Osteocyte (in vitro differentiated cells): ENCODE results near the gene CTTNBP2NL. TPM values are rescaled to one million over a fixed set of nuclear protein-coding genes. Genes with fewer than 3 reads are reported as not detected.
A peak's percentile ranks its signal among the peaks of the same experiment; 100 is the strongest.

Experiments
- DNase-seq: peaks from one replicate; pipeline ENCODE4 v3.0.0; 2021; ENCODE audit warnings: mixed read lengths; ENCODE audit not compliant: unreplicated experiment; ENCODE audit errors: extremely low spot score
- H3K27ac Mint-ChIP-seq: one replicate; pipeline ENCODE4 v1.8.0; 2021; ENCODE audit warnings: mild to moderate bottlenecking, mixed read lengths; ENCODE audit not compliant: unreplicated experiment
- H3K27me3 Mint-ChIP-seq: one replicate; pipeline ENCODE4 v1.8.0; 2021; ENCODE audit warnings: mixed read lengths; ENCODE audit not compliant: unreplicated experiment
- H3K36me3 Mint-ChIP-seq: one replicate; pipeline ENCODE4 v1.8.0; 2021; ENCODE audit warnings: mixed read lengths; ENCODE audit not compliant: unreplicated experiment
- H3K4me1 Mint-ChIP-seq: one replicate; pipeline ENCODE4 v1.8.0; 2021; ENCODE audit warnings: mixed read lengths; ENCODE audit not compliant: unreplicated experiment
- H3K4me3 Mint-ChIP-seq: one replicate; pipeline ENCODE4 v1.8.0; 2021; ENCODE audit warnings: mild to moderate bottlenecking, moderate library complexity, mixed read lengths; ENCODE audit not compliant: unreplicated experiment
- H3K9me3 Mint-ChIP-seq: one replicate; pipeline ENCODE4 v1.8.0; 2021; ENCODE audit warnings: mixed read lengths; ENCODE audit not compliant: unreplicated experiment
- total RNA-seq: library from RNA; stranded (reverse); gene quantifications from 2 replicates; pipeline ENCODE4 v1.2.1, GENCODE V29; 2021
- TF ChIP-seq, protein P1 (sequence below): fragments of 200-600 bp; sonication (generic); IDR thresholded peaks from 2 replicates; pipeline ENCODE4 v1.5.0; 2021; ENCODE audit warnings: antibody characterized with exemption, mild to moderate bottlenecking, moderate library complexity

CTTNBP2NL gene
- total RNA-seq, 1 donor from 2014 or later = 50.6 TPM

GRCh38 chr1:112460615-112461014 is 64.6 kb downstream of the CTTNBP2NL start:
- H3K9me3 Mint-ChIP-seq = no peaks in the 10 kb centered on the region
- DNase-seq = no peak
- H3K27me3 Mint-ChIP-seq = no peaks in the 10 kb centered on the region
- TF ChIP-seq, protein P1, sequence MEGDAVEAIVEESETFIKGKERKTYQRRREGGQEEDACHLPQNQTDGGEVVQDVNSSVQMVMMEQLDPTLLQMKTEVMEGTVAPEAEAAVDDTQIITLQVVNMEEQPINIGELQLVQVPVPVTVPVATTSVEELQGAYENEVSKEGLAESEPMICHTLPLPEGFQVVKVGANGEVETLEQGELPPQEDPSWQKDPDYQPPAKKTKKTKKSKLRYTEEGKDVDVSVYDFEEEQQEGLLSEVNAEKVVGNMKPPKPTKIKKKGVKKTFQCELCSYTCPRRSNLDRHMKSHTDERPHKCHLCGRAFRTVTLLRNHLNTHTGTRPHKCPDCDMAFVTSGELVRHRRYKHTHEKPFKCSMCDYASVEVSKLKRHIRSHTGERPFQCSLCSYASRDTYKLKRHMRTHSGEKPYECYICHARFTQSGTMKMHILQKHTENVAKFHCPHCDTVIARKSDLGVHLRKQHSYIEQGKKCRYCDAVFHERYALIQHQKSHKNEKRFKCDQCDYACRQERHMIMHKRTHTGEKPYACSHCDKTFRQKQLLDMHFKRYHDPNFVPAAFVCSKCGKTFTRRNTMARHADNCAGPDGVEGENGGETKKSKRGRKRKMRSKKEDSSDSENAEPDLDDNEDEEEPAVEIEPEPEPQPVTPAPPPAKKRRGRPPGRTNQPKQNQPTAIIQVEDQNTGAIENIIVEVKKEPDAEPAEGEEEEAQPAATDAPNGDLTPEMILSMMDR = no peak
- H3K4me3 Mint-ChIP-seq = no peak overlapping the region
- peaks cover 15% of the 10 kb centered on the region for H3K4me1 Mint-ChIP-seq
- peaks cover 28% of the 10 kb centered on the region for H3K36me3 Mint-ChIP-seq
- no peak overlapping the region for H3K27ac Mint-ChIP-seq

- no peaks in the 10 kb centered on the region for H3K27me3 Mint-ChIP-seq
- TF ChIP-seq, protein P1 = no peak
- peaks cover 21% of the 10 kb centered on the region for H3K36me3 Mint-ChIP-seq
- no peak overlapping the region for H3K27ac Mint-ChIP-seq
- H3K4me3 Mint-ChIP-seq = no peak overlapping the region
- H3K4me1 Mint-ChIP-seq = peaks cover 21% of the 10 kb centered on the region
- DNase-seq = no peak
- no peaks in the 10 kb centered on the region for H3K9me3 Mint-ChIP-seq
Measured at GRCh38 chr1:112461200-112461871, 65.3 kb downstream of the CTTNBP2NL start.

- no peak for DNase-seq
- H3K27me3 Mint-ChIP-seq = no peaks in the 10 kb centered on the region
- peaks cover 7% of the 10 kb centered on the region for H3K36me3 Mint-ChIP-seq
- peaks cover 15% of the 10 kb centered on the region for H3K4me1 Mint-ChIP-seq
- H3K9me3 Mint-ChIP-seq = no peaks in the 10 kb centered on the region
- H3K27ac Mint-ChIP-seq = no peak overlapping the region
- TF ChIP-seq, protein P1 = no peak
- no peak overlapping the region for H3K4me3 Mint-ChIP-seq
Measured at GRCh38 chr1:112462953-112463279, 66.9 kb downstream of the CTTNBP2NL start.

DNA sequence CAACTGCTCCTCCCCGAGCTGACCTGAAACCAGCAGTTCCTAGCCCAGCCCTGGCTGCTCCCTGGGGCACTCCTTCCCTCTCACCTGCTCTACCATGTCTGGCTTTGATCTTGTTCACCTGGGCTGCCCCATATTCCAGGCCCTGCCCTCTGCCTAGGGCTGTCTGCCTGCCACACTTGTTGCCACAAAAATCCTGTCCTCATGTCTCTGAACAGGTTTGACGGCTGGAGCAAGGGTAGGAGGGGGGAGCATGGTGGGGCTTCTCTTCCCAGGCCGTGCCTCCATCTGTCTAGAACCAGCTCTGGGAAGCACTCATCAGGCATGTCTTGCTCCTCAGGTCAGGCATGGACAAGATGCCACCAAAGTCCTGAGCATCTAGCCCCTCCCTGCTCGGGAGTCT is 68.5 kb downstream of the CTTNBP2NL start:
- Mint-ChIP-seq H3K4me3 (no peak overlapping the region), H3K4me1 (peaks cover 15% of the 10 kb centered on the region), H3K27ac (no peak overlapping the region), H3K36me3 (peaks cover 2% of the 10 kb centered on the region), H3K9me3 (no peaks in the 10 kb centered on the region), H3K27me3 (no peaks in the 10 kb centered on the region)
- no peak for DNase-seq
- TF ChIP-seq, protein P1 = no peak

- H3K9me3 Mint-ChIP-seq = no peaks in the 10 kb centered on the region
- TF ChIP-seq, protein P1 = no peak
- H3K4me1 Mint-ChIP-seq = peaks cover 15% of the 10 kb centered on the region
- H3K36me3 Mint-ChIP-seq = peaks cover 2% of the 10 kb centered on the region
- no peak overlapping the region for H3K4me3 Mint-ChIP-seq
- peak overlapping the region; percentile 88 for H3K27ac Mint-ChIP-seq
- DNase-seq = no peak
- H3K27me3 Mint-ChIP-seq = no peaks in the 10 kb centered on the region
Measured at GRCh38 chr1:112465122-112465521, 69.1 kb downstream of the CTTNBP2NL start.
